BLaER1 (cell line): ENCODE data around the gene RILP.
A peak's percentile ranks its signal among the peaks of the same experiment; 100 is the strongest.
"Not testable (repeated sequence)": the region's sequence is repeated elsewhere in the genome, so short reads cannot be mapped to it uniquely, and the experiment has no call there.

Experiments used
- H3K27ac ChIP-seq: shearing (Covaris generic); formaldehyde crosslinking; 2 replicates; pipeline ENCODE4 v1.8.1; 2022
- H3K27me3 ChIP-seq: shearing (Covaris generic); formaldehyde crosslinking; 2 replicates; pipeline ENCODE4 v1.8.1; 2022
- H3K36me3 ChIP-seq: shearing (Covaris generic); formaldehyde crosslinking; 2 replicates; pipeline ENCODE4 v1.8.1; 2022
- H3K4me1 ChIP-seq: shearing (Covaris generic); formaldehyde crosslinking; 2 replicates; pipeline ENCODE4 v1.8.1; 2022
- H3K4me2 ChIP-seq: shearing (Covaris generic); formaldehyde crosslinking; 2 replicates; pipeline ENCODE4 v1.8.1; 2022
- H3K4me3 ChIP-seq: shearing (Covaris generic); formaldehyde crosslinking; 2 replicates; pipeline ENCODE4 v1.8.1; 2022
- H3K9ac ChIP-seq: shearing (Covaris generic); formaldehyde crosslinking; 2 replicates; pipeline ENCODE4 v1.8.1; 2022
- H3K9me3 ChIP-seq: shearing (Covaris generic); formaldehyde crosslinking; 2 replicates; pipeline ENCODE4 v1.8.1; 2022
- H4K20me1 ChIP-seq: shearing (Covaris generic); formaldehyde crosslinking; 2 replicates; pipeline ENCODE4 v1.8.1; 2022
- Cebpa-rat ChIP-seq: shearing (Covaris generic); IDR thresholded peaks from 2 replicates; pipeline ENCODE4 v1.8.1; 2022

The RILP gene

GRCh38 chr17:1673041-1673785 is 23.5 kb upstream of the RILP start:
- H3K4me3 ChIP-seq, result no peak overlapping the region
- H3K27me3 ChIP-seq, result no peaks in the 10 kb centered on the region
- peaks cover 98% of the 10 kb centered on the region for H4K20me1 ChIP-seq
- H3K36me3 ChIP-seq, result peaks cover 99% of the 10 kb centered on the region
- no peak overlapping the region for H3K9ac ChIP-seq
- no peaks in the 10 kb centered on the region for H3K9me3 ChIP-seq
- H3K4me1 ChIP-seq, result no peaks in the 10 kb centered on the region
- no peak overlapping the region for H3K27ac ChIP-seq
- H3K4me2 ChIP-seq, result no peak overlapping the region
- no peak for TF ChIP-seq Cebpa-rat

- Histone ChIP-seq H3K36me3 (peaks cover 100% of the 10 kb centered on the region), H4K20me1 (peaks cover 99% of the 10 kb centered on the region)
- H3K4me2 ChIP-seq, H3K4me1 ChIP-seq, H3K27me3 ChIP-seq, H3K27ac ChIP-seq, H3K4me3 ChIP-seq, H3K9ac ChIP-seq, H3K9me3 ChIP-seq: not testable (repeated sequence)
These were observed 14.3 kb upstream of the RILP start for GRCh38 chr17:1663934-1664333.

GRCh38 chr17:1661045-1661444 is 11.4 kb upstream of the RILP start:
- H3K4me1 ChIP-seq, result no peaks in the 10 kb centered on the region
- no peak overlapping the region for H3K27ac ChIP-seq
- no peaks in the 10 kb centered on the region for H3K9me3 ChIP-seq
- no peaks in the 10 kb centered on the region for H3K27me3 ChIP-seq
- peaks cover 94% of the 10 kb centered on the region for H4K20me1 ChIP-seq
- H3K36me3 ChIP-seq, result peaks cover 100% of the 10 kb centered on the region
- no peak overlapping the region for H3K4me2 ChIP-seq
- no peak overlapping the region for H3K4me3 ChIP-seq
- H3K9ac ChIP-seq, result no peak overlapping the region
- TF ChIP-seq Cebpa-rat, result no peak

DNA sequence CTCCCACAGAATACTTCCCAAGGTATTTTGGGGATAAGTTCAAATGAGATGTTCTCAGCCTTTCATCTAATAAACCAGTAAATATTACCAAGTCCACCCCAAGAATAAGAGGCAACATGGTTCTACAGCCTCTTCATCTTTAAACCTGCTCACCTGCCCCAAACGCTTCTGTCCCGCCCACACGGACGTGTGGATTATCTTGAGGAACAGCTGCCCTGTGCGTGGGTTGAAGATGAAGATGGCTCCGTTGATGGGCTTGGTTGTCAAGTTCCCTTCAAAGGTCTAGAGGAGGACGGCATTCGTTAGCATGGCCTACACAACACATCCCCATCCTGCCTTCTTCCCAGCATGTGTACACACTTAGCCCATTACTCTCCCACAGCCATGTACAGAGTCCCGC is 8.4 kb upstream of the RILP start:
- TF ChIP-seq Cebpa-rat, result no peak
- Histone ChIP-seq H3K4me3 (no peak overlapping the region), H4K20me1 (peaks cover 90% of the 10 kb centered on the region), H3K9me3 (no peaks in the 10 kb centered on the region), H3K27me3 (no peaks in the 10 kb centered on the region), H3K4me2 (no peak overlapping the region), H3K9ac (no peak overlapping the region), H3K4me1 (no peaks in the 10 kb centered on the region), H3K27ac (no peak overlapping the region), H3K36me3 (peaks cover 100% of the 10 kb centered on the region)

DNA sequence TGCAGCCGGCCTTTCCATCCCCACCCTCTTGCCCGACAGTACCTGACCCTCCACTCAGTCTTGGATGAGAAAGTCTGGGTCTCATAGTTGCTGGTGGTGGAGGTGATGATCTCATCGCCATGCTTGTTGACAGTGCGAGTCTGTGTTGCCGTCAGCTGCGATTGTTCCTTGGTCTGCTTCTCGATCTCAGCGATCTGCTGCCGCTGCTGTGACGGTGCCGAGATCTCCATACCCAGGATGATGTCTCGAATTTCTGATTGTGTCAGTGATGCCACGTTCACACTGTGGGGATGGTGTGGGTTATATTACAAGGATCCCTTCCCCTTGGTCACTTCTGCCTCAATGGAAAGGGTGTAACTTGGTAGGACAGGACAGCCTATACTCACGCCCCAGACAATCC is 4.1 kb upstream of the RILP start:
- H4K20me1 ChIP-seq, result peaks cover 85% of the 10 kb centered on the region
- TF ChIP-seq Cebpa-rat, result no peak
- no peak overlapping the region for H3K27ac ChIP-seq
- 0 out of 2 replicates have a peak overlapping the region, but pooled peaks have one; percentile 10 for H3K9ac ChIP-seq
- H3K36me3 ChIP-seq, result peaks cover 89% of the 10 kb centered on the region
- peaks cover 22% of the 10 kb centered on the region for H3K4me1 ChIP-seq
- H3K4me2 ChIP-seq, result no peak overlapping the region
- H3K9me3 ChIP-seq, result no peaks in the 10 kb centered on the region
- H3K4me3 ChIP-seq, result no peak overlapping the region
- H3K27me3 ChIP-seq, result no peaks in the 10 kb centered on the region

- peaks cover 80% of the 10 kb centered on the region for H3K36me3 ChIP-seq
- H3K9ac ChIP-seq, H3K4me3 ChIP-seq, H3K27me3 ChIP-seq, H3K4me2 ChIP-seq, H3K27ac ChIP-seq, H3K9me3 ChIP-seq: not testable (repeated sequence)
- peaks cover 76% of the 10 kb centered on the region for H4K20me1 ChIP-seq
- H3K4me1 ChIP-seq, result peaks cover 30% of the 10 kb centered on the region
These were observed 3.1 kb upstream of the RILP start for GRCh38 chr17:1652794-1653193.

DNA sequence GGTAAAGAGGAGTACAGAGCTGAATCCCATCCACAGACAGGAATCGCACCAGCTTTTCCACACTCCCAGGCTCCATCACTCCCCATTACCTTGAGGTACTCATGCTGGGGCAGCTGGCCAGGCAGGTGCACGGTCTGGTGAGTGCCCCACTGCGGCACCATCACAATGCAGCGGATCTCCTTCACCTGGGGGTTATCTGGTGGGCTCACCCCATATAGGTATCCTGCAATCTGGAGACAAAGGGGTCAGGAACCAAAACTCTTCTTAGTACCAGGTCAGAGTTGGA is 1.8 kb upstream of the RILP start:
- Histone ChIP-seq H3K4me1 (peaks cover 43% of the 10 kb centered on the region), H3K27me3 (no peaks in the 10 kb centered on the region), H3K4me3 (no peak overlapping the region), H4K20me1 (peaks cover 64% of the 10 kb centered on the region), H3K27ac (no peak overlapping the region), H3K36me3 (peaks cover 67% of the 10 kb centered on the region), H3K9me3 (no peaks in the 10 kb centered on the region), H3K4me2 (no peak overlapping the region), H3K9ac (no peak overlapping the region)
- TF ChIP-seq Cebpa-rat, result no peak

DNA sequence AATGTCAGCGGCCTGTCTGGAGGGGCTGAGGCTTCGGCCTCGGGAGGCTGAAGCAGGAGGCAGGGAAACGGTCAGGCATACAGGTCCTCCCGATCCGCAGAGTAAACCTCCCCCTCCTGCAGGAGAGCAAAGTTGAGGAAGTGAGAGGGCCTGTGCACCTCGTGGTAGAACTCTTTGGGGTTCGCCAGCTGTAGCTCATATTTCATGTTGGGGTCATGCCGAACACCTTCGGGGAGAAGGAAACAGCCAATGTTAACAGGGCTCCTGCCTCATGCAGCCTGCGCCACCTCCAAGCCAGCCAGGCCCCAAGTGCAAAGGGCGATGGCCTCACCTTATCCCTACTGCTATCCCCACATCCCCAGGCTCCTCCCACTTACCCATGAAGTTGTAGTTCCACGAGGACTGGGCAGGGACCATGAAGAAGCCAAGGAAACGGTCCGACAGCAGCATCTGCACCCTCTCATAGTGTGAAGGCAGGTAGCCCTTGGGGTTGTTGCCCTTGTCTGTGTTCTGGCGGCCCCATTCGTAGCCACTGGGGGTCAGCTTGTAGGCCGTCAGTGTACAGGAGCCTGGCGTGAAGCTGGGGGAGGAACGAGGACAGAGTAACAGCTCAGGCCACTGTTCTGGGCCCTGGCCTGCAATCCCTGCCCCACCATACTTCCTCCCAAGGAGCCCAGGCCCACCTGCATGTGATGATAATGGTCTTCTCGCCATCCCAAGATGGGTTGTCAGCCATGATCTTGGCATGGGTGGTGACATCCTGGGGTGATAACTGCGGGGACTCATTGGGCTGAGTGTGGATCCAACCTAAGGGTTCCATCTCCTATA is 1.3 kb upstream of the RILP start:
- Histone ChIP-seq H3K27ac (peak overlapping the region; percentile 72; the same call in 1 of the 2 replicates), H3K4me1 (peaks cover 48% of the 10 kb centered on the region), H4K20me1 (peaks cover 64% of the 10 kb centered on the region), H3K9ac (no peak overlapping the region; the same call in 1 of the 2 replicates), H3K9me3 (no peaks in the 10 kb centered on the region), H3K36me3 (peaks cover 61% of the 10 kb centered on the region), H3K27me3 (no peaks in the 10 kb centered on the region), H3K4me2 (peak overlapping the region; percentile 94), H3K4me3 (peak overlapping the region; percentile 70; the same call in 1 of the 2 replicates)
- no peak for TF ChIP-seq Cebpa-rat

DNA sequence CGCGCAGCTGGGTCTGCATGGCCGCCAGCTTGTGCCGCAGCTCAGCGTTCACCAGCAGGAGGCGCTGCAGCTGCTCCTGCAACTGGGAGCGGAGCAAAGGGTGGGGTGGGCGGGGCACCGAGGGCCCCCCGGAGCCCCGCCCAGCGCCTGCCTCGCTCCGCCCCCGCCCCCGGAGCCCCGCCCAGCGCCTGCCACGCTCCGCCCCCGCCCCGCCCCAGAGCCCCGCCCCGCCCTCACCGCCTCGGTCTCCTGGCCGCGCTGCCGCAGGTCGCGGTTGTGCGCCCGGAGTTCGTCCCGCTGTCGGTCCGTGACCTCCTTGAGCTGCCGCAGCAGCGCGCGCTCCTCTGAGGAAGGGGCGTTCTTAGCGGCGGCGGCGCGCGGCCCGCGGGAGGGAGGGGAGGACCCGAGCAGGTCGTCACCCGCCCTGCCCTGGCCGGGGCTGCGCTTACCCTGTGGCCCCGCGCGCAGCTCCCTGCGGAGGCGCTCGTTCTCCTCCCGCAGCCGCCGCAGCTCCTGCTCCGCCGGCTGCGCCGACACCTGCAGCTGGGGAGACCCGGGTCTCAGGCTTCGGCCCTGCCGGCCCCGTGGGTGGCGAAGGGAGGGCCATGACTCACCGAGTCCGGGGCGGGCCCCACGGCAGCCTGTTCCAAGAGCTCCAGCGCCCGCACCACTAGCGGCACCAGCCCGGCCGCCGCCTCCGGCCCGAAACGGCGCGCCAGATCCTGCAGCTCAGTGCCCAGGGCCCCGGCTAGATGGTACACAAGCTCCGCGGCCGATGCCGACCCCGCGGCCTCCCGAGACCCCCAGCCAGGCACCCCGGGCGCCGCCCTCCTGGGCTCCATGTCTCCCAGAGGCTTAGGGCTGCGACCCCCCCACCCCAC is 463 bp downstream of the RILP start:
- Histone ChIP-seq H3K4me1 (peaks cover 60% of the 10 kb centered on the region), H3K27ac (peak overlapping the region; percentile 88), H3K9me3 (no peaks in the 10 kb centered on the region), H3K9ac (peak overlapping the region; percentile 83), H3K36me3 (peaks cover 44% of the 10 kb centered on the region), H3K4me3 (peak overlapping the region; percentile 71), H4K20me1 (peaks cover 53% of the 10 kb centered on the region), H3K27me3 (no peaks in the 10 kb centered on the region), H3K4me2 (peak overlapping the region; percentile 98)
- no peak for TF ChIP-seq Cebpa-rat
